Measurements from ENCODE around the gene TAAR6. TPM values are rescaled to one million over a fixed set of nuclear protein-coding genes. Genes with fewer than 3 reads are reported as not detected.

TAAR6 gene
- total and polyA plus RNA-seq, 2 of the 8 experiments (the other 6 are each of a cell fraction or from before 2014, with no cell fraction given) = 0.06 TPM; not detected in 1

DNA sequence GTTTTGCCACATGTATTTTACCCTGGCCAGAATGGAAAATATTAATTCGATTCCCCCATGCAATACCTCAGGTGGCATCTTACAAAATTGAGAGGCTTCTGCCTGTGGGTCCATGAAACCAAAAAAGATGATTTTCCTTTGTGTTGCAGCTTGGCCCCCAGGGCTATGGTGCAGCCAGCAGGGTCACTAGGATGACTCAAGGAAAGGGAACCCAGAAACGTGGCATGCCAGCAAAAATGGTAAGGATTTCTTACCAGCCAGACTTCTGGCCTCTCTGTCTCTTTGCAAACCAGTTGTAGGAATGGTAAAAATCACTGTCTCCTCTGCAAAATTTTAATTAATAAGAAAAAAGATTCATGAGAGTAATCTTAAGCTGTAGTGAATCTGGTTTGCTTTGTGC, 43.7 kb upstream of the TAAR6 start:
- Histone ChIP-seq H3K79me2 (ENCODE audit: control insufficient read depth in 1 of 2, insufficient read depth in 2 of 2, low read length in 2 of 2) (no peaks in the 10 kb centered on the region), H3K27ac (ENCODE audit: low read depth, low read length) (no peak overlapping the region), H3K36me3 (ENCODE audit: control insufficient read depth in 2 of 4, insufficient read depth in 4 of 4, low read length in 3 of 4) (no peaks in the 10 kb centered on the region), H3K9me3 (ENCODE audit: insufficient read depth in 2 of 2, low read depth in 1 of 2, low read length in 1 of 2) (no peaks in the 10 kb centered on the region), H3K56ac (replicated peaks; ENCODE audit: insufficient read length, low read depth, low read length) (no peak overlapping the region), H3K4me3 (ENCODE audit: extremely low read depth in 1 of 4, insufficient read depth in 2 of 4, low read depth in 3 of 4, low read length in 4 of 4) (no peak overlapping the region), H3K4me2 (ENCODE audit: insufficient read depth in 1 of 2, low read depth in 2 of 2, low read length in 2 of 2) (no peak overlapping the region), H2BK12ac (ENCODE audit: low read depth, low read length) (no peak overlapping the region), H2BK120ac (replicated peaks; ENCODE audit: low read depth, low read length) (no peak overlapping the region), H3K4ac (replicated peaks; ENCODE audit: insufficient read length, low read depth, low read length) (no peak overlapping the region), H3K14ac (ENCODE audit: insufficient read length) (no peak overlapping the region), H3K79me1 (ENCODE audit: low read depth, low read length) (no peaks in the 10 kb centered on the region), H3K23me2 (ENCODE audit: low read depth, low read length) (no peaks in the 10 kb centered on the region), H2BK15ac (ENCODE audit: low read length) (no peak overlapping the region), H2AK5ac (ENCODE audit: low read depth, low read length) (no peak overlapping the region), H4K8ac (ENCODE audit: extremely low read depth, insufficient read depth, low read length) (no peak overlapping the region), H3K4me1 (replicated peaks in 1 of 4; ENCODE audit: control insufficient read depth in 3 of 4, insufficient read depth in 4 of 4, low read length in 3 of 4) (peaks cover 0 to 2% (median 0%) of the 10 kb centered on the region in 4 experiments; a peak in 2 of 7 replicates), H4K91ac (replicated peaks; ENCODE audit: insufficient read length, low read length) (no peak overlapping the region), H3K9ac (replicated peaks in 1 of 4; ENCODE audit: extremely low read depth in 1 of 4, low read depth in 3 of 4, low read length in 3 of 4) (no peak overlapping the region), H2AFZ (ENCODE audit: low read length) (peak overlapping the region; percentile 63), H2BK5ac (ENCODE audit: low read depth, low read length) (no peak overlapping the region), H4K5ac (ENCODE audit: insufficient read length, low read depth, low read length) (no peak overlapping the region), H3K18ac (ENCODE audit: extremely low read depth, low read length) (no peak overlapping the region), H3K23ac (ENCODE audit: insufficient read length) (no peak overlapping the region), H4K20me1 (replicated peaks in 1 of 2; ENCODE audit: control insufficient read depth in 1 of 2, insufficient read depth in 2 of 2, low read length in 2 of 2) (no peaks in the 10 kb centered on the region), H2BK20ac (ENCODE audit: low read length) (no peak overlapping the region), H3K27me3 (replicated peaks in 1 of 4; ENCODE audit: control insufficient read depth in 3 of 4, extremely low read depth in 1 of 4, insufficient read depth in 3 of 4, low read length in 3 of 4) (no peaks in the 10 kb centered on the region)
- POLR2A ChIA-PET (ENCODE audit: partially characterized antibody) = no interaction called here
- DNase-seq (ENCODE audit: low read depth in 1 of 2, low spot score in 2 of 2) (no peak), FAIRE-seq (no peak)
- CTCF ChIA-PET (ENCODE audit: partially characterized antibody) = interaction anchor here (0.8 to 2.3 kb wide), 10 partner anchors 9 to 249 kb away, joined by 3 to 10 read pairs (median 4); partner anchors contain the start of gene STX7
- WGBS, 2 experiments (ENCODE audit: extremely low coverage in 1 of 2, insufficient coverage in 1 of 2, insufficient read length in 1 of 2, insufficient replicate concordance in 2 of 2, low coverage in 1 of 2, low lambda C conversion rate in 2 of 2, missing lambda C conversion rate in 1 of 2) = 80% methylated on average over 2 of the region's 2 CpGs; no CpG with 5 or more reads in 1 of the 2 experiments
- TF ChIP-seq SP4 (IDR thresholded peaks at IDR 0.05; ENCODE audit: low read length) (no peak), GABPA (IDR thresholded peaks at IDR 0.05; ENCODE audit: borderline replicate concordance, insufficient read depth, low read length) (no peak), EZH2 (IDR thresholded peaks at IDR 0.05; ENCODE audit: low read depth, low read length, severe bottlenecking) (no peak), BACH1 (IDR thresholded peaks at IDR 0.05; ENCODE audit: low read length) (no peak), RBBP5 (IDR thresholded peaks at IDR 0.05; ENCODE audit: borderline replicate concordance, low read depth, low read length) (no peak), TBP (IDR thresholded peaks at IDR 0.05; ENCODE audit: low read depth, low read length) (no peak), SIX5 (IDR thresholded peaks at IDR 0.05; ENCODE audit: low read depth, low read length) (no peak), USF2 (IDR thresholded peaks at IDR 0.05; ENCODE audit: low read length) (no peak), ZNF274 (IDR thresholded peaks at IDR 0.05; ENCODE audit: borderline replicate concordance, extremely low read depth, low read length) (no peak), POU5F1 (IDR thresholded peaks at IDR 0.05; ENCODE audit: low read depth, low read length) (no peak), CBX8 (IDR thresholded peaks at IDR 0.05; ENCODE audit: borderline replicate concordance, low read depth, low read length) (no peak), JUND (IDR thresholded peaks at IDR 0.05; ENCODE audit: low read length) (no peak), MAFK (IDR thresholded peaks at IDR 0.05; ENCODE audit: low read depth, low read length) (no peak), SIRT6 (IDR thresholded peaks at IDR 0.05; ENCODE audit: low read length) (no peak)
